Stimulated activated CD4-positive, alpha-beta T cell treated with anti-CD3 and anti-CD28 coated beads, Interleukin-1b, Interleukin-23, amount 100 ng/mL, for 4 hours (primary cell): ENCODE data around the gene PCSK6.

ENCODE experiments used
- DNase-seq, 2 donors: peaks; one replicate each; pipeline ENCODE4 v3.0.0-alpha.2; 2020; ENCODE audit warnings: low read depth in 2 of 2

PCSK6 gene

GRCh38 chr15:101277038-101277822 is 212.3 kb downstream of the PCSK6 start, which contains the start of gene SELENOS:
Gene SELENOS, minus strand, starts transcription at chr15:101277485. Its CDS starts 68 bp downstream, at chr15:101277417.
- DNase-seq: peak; percentile 79 to 94

GRCh38 chr15:101276501-101277037 is 212.9 kb downstream of the PCSK6 start:
- no peak for DNase-seq

GRCh38 chr15:101275018-101275417 is 214.5 kb downstream of the PCSK6 start:
- DNase-seq: no peak

GRCh38 chr15:101273534-101273933 is 216.0 kb downstream of the PCSK6 start:
- no peak for DNase-seq

- no peak for DNase-seq
Measured at GRCh38 chr15:101272584-101272983, 216.9 kb downstream of the PCSK6 start.

- no peak for DNase-seq
Measured at GRCh38 chr15:101269479-101270223, 219.9 kb downstream of the PCSK6 start.

GRCh38 chr15:101267320-101268104 is 222.0 kb downstream of the PCSK6 start:
- DNase-seq: no peak

- DNase-seq: no peak
Measured at GRCh38 chr15:101266787-101267186, 222.7 kb downstream of the PCSK6 start.

- DNase-seq: no peak
Measured at GRCh38 chr15:101266034-101266433, 223.5 kb downstream of the PCSK6 start.

- no peak for DNase-seq
Measured at GRCh38 chr15:101264911-101265641, 224.4 kb downstream of the PCSK6 start.

- DNase-seq: no peak
Measured at GRCh38 chr15:101264011-101264410, 225.5 kb downstream of the PCSK6 start.

- DNase-seq: no peak
Measured at GRCh38 chr15:101262551-101262950, 227.0 kb downstream of the PCSK6 start.

GRCh38 chr15:101258238-101259144 is 231.0 kb downstream of the PCSK6 start:
- DNase-seq: peak in 1 of 2 donors; percentile 47

GRCh38 chr15:101256757-101257156 is 232.8 kb downstream of the PCSK6 start:
- DNase-seq: no peak

- DNase-seq: no peak
Measured at GRCh38 chr15:101255615-101256241, 233.8 kb downstream of the PCSK6 start.

- no peak for DNase-seq
Measured at GRCh38 chr15:101255051-101255395, 234.5 kb downstream of the PCSK6 start.

- DNase-seq: no peak
Measured at GRCh38 chr15:101254157-101255050, 235.1 kb downstream of the PCSK6 start.
